ENCODE data around the gene KRTAP4-8. TPM values are rescaled to one million over a fixed set of nuclear protein-coding genes. Genes with fewer than 3 reads are reported as not detected.

KRTAP4-8 gene
- total and polyA plus RNA-seq, 2 of the 13 experiments (the other 11 are each of a cell fraction or from before 2014, with no cell fraction given) = not detected

- BruUV-seq (replicated peaks) = no TSS peak
- Histone ChIP-seq H3K9me3 (ENCODE audit: low read length) (no peaks in the 10 kb centered on the region), H3K9ac (ENCODE audit: insufficient read depth, low read depth, low read length) (no peak overlapping the region), H3K27me3 (ENCODE audit: control insufficient read depth in 1 of 2, insufficient read depth in 2 of 2, low read length in 2 of 2) (no peaks in the 10 kb centered on the region), H3K4me3 (replicated peaks in 1 of 3; ENCODE audit: insufficient read depth in 1 of 3, low read depth in 2 of 3, low read length in 3 of 3) (no peak overlapping the region), H3K79me2 (ENCODE audit: insufficient read depth, low read length) (no peaks in the 10 kb centered on the region), H2AFZ (ENCODE audit: low read length) (no peak overlapping the region), H3K4me2 (ENCODE audit: low read depth, low read length) (no peak overlapping the region), H3K36me3 (replicated peaks in 1 of 2; ENCODE audit: control insufficient read depth in 1 of 2, insufficient read depth in 2 of 2, low read length in 2 of 2) (no peaks in the 10 kb centered on the region), H3K4me1 (ENCODE audit: insufficient read depth, low read length) (peaks cover 40% of the 10 kb centered on the region), H4K20me1 (ENCODE audit: insufficient read depth, low read length) (no peaks in the 10 kb centered on the region), H3K27ac (ENCODE audit: extremely low read length, insufficient read depth, low read length) (no peak overlapping the region)
- CTCF ChIA-PET (ENCODE audit: low intra/inter-chr PET ratio, low total read pairs) = no interaction called here
- in situ Hi-C loops (cut with HindIII; ENCODE audit: extremely low pct_ligation_motif_present, low pct_unique_long_range_greater_than_20kb) (no loop called here), intact Hi-C loops (cut with micrococcal nuclease; ENCODE audit: unreplicated experiment) (no loop called here)
- POLR2A ChIA-PET = no interaction called here
- FAIRE-seq = no peak
- no peak for DNase-seq (ENCODE audit: low spot score)
- no peak for ATAC-seq
- WGBS (ENCODE audit: low lambda C conversion rate) = 91% methylated on average over 1 of the region's 1 CpG
- TF ChIP-seq TCF7 (IDR thresholded peaks at IDR 0.05; ENCODE audit: low read depth) (no peak), ZFP36 (IDR thresholded peaks at IDR 0.05; ENCODE audit: borderline replicate concordance, low read depth, low read length, partially characterized antibody) (no peak), ZNF207 (IDR thresholded peaks at IDR 0.05; ENCODE audit: borderline replicate concordance) (no peak), ZNF33A (CRISPR knock-in tag; IDR thresholded peaks at IDR 0.05; ENCODE audit: borderline replicate concordance) (no peak), HNRNPL (IDR thresholded peaks at IDR 0.05; ENCODE audit: low read depth, low read length) (no peak), TBX2 (CRISPR knock-in tag; IDR thresholded peaks at IDR 0.05; ENCODE audit: borderline replicate concordance) (no peak), TFDP1 (CRISPR knock-in tag; IDR thresholded peaks at IDR 0.05; ENCODE audit: borderline replicate concordance) (no peak), RNF219 (CRISPR knock-in tag; IDR thresholded peaks at IDR 0.05) (no peak), ZZZ3 (CRISPR knock-in tag; IDR thresholded peaks at IDR 0.05; ENCODE audit: borderline replicate concordance) (no peak), ZNF687 (CRISPR knock-in tag; IDR thresholded peaks at IDR 0.05) (no peak), ZNF629 (CRISPR knock-in tag; conservative IDR thresholded peaks at IDR 0.05) (no peak), REST (IDR thresholded peaks at IDR 0.05; ENCODE audit: borderline replicate concordance in 1 of 2, low read depth in 1 of 2, low read length in 2 of 2) (no peak)
Observed at GRCh38 chr17:41064301-41064700, 33.6 kb downstream of the KRTAP4-8 start.

Measured in HepG2 (cell line).